ENCODE measurements around the gene ELFN1. TPM values are rescaled to one million over a fixed set of nuclear protein-coding genes. Genes with fewer than 3 reads are reported as not detected.

The ELFN1 gene
- total RNA-seq, 1 donor from 2014 or later: 2.2 TPM

DNA sequence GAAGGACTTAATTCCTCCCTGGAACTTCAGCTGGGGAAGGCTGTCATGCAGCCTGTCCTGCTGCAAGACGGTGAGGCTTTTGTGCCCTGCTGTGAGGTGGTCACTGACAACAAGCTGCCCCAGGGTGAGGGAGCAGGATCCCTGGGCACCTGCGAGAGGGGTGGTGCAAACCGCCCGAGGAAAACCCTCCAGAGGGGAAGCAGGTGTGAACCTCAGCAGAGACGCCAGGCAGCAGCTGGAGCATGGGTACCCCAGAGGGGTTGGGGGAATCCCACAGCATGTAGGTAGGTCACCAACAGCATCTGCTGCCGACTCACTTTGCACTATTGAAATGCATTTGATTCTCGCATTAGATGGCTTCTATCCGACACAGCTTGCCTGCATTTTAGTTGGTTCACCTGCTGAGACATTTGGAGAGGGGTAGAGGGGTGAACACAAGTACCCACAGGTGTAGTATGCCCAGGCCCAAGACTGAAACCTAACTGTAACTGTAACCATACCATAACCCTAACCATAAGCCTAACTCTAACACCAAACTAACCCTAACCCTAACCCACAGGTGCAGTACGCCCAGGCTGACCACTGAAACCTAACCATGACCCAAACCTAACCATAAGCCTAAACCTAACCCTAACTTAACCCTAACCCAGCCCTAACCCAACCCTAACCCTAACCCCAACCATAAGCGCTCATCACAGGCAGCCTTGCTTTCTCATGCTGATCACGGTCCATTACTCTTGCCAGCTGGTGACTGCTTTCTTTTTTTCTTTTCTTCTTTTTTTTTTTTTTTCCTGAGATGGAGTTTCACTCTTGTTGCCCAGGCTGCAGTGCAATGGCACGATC lies 85.9 kb downstream of the ELFN1 start:
- no peaks in the 10 kb centered on the region for H3K36me3 ChIP-seq
- H3K27me3 ChIP-seq: no peaks in the 10 kb centered on the region
- H3K27ac ChIP-seq: no peak overlapping the region
- H3K4me3 ChIP-seq: no peak overlapping the region
- TF ChIP-seq POLR2AphosphoS5 (IDR thresholded peaks at IDR 0.05; ENCODE audit: insufficient read depth in 1 of 2, low read depth in 1 of 2): no peak
- TF ChIP-seq POLR2A (IDR thresholded peaks at IDR 0.05): no peak
- TF ChIP-seq, protein P1, sequence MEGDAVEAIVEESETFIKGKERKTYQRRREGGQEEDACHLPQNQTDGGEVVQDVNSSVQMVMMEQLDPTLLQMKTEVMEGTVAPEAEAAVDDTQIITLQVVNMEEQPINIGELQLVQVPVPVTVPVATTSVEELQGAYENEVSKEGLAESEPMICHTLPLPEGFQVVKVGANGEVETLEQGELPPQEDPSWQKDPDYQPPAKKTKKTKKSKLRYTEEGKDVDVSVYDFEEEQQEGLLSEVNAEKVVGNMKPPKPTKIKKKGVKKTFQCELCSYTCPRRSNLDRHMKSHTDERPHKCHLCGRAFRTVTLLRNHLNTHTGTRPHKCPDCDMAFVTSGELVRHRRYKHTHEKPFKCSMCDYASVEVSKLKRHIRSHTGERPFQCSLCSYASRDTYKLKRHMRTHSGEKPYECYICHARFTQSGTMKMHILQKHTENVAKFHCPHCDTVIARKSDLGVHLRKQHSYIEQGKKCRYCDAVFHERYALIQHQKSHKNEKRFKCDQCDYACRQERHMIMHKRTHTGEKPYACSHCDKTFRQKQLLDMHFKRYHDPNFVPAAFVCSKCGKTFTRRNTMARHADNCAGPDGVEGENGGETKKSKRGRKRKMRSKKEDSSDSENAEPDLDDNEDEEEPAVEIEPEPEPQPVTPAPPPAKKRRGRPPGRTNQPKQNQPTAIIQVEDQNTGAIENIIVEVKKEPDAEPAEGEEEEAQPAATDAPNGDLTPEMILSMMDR (IDR thresholded peaks at IDR 0.05): no peak
- no peaks in the 10 kb centered on the region for H3K4me1 ChIP-seq
- intact Hi-C loops (cut with DNase I): no loop called here
- no peaks in the 10 kb centered on the region for H3K9me3 ChIP-seq
- DNase-seq (ENCODE audit: extremely low spot score in 2 of 2): no peak

DNA sequence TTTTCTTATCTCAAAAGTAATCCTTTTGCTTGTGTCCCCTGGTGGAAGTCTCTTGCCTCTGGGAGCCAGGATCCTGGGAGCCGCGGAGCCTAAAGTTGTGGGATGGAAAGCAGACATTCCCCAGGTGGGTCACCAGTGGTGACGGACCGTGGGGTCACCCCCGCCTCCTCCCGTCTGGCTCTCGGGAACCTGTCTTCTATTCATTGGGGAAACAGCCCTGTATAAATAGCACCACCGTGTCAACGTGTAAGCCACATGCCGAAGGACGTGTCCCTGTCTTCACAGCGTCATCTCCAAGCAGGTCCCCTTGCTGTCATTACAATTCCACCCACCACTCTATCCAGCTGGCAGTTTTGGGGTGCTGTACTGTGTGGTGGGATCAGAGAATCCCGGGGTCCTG lies 87.5 kb downstream of the ELFN1 start:
- Histone ChIP-seq H3K27me3 (no peaks in the 10 kb centered on the region), H3K4me3 (no peak overlapping the region), H3K36me3 (no peaks in the 10 kb centered on the region), H3K9me3 (no peaks in the 10 kb centered on the region), H3K4me1 (no peaks in the 10 kb centered on the region), H3K27ac (no peak overlapping the region)
- intact Hi-C loops (cut with DNase I): no loop called here
- no peak for TF ChIP-seq POLR2AphosphoS5 (IDR thresholded peaks at IDR 0.05; ENCODE audit: insufficient read depth in 1 of 2, low read depth in 1 of 2)
- TF ChIP-seq, protein P1 (IDR thresholded peaks at IDR 0.05): no peak
- TF ChIP-seq POLR2A (IDR thresholded peaks at IDR 0.05): no peak
- DNase-seq (ENCODE audit: extremely low spot score in 2 of 2): no peak

DNA sequence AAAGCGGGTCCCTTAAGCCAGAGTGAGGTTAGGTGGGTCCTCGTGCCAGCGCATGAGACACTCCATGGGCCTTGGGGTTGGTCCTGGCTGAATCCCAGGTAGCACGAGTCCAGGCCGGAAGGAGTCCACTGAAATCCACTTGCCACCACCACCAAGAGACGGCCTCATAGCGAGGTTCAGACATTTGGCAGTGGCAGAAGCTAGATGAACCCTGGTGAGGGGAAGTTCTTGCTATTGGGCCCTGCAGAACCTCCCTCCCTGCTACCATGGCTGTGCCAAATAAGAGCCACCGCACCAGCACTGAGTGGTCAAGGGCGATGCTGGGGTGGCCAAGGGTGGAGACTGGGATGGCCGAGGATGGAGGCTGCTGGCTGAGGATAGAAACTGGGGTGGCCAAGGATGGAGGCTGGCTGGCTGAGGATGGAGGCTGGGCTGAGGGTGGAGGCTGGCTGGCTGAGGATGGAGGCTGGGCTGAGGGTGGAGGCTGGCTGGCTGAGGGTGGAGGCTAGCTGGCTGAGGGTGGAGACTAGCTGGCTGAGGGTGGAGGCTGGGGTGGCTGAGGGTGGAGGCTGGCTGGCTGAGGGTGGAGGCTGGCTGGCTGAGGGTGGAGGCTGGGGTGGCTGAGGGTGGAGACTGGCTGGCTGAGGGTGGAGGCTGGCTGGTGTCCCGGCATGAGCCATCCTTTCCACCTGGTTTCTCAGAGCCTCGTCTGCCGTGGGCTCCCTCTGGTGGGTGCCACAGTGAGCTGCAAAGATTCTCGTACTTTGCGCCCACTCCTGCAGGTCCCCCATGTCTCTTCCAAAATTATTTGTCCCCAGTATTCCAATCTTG lies 88.2 kb downstream of the ELFN1 start:
- no peak for TF ChIP-seq POLR2AphosphoS5 (IDR thresholded peaks at IDR 0.05; ENCODE audit: insufficient read depth in 1 of 2, low read depth in 1 of 2)
- no peak for TF ChIP-seq POLR2A (IDR thresholded peaks at IDR 0.05)
- TF ChIP-seq, protein P1 (IDR thresholded peaks at IDR 0.05): no peak
- Histone ChIP-seq H3K27ac (no peak overlapping the region), H3K9me3 (peaks cover 3% of the 10 kb centered on the region), H3K4me1 (no peaks in the 10 kb centered on the region), H3K4me3 (no peak overlapping the region), H3K36me3 (no peaks in the 10 kb centered on the region), H3K27me3 (no peaks in the 10 kb centered on the region)
- intact Hi-C loops (cut with DNase I): no loop called here
- no peak for DNase-seq (ENCODE audit: extremely low spot score in 2 of 2)

DNA sequence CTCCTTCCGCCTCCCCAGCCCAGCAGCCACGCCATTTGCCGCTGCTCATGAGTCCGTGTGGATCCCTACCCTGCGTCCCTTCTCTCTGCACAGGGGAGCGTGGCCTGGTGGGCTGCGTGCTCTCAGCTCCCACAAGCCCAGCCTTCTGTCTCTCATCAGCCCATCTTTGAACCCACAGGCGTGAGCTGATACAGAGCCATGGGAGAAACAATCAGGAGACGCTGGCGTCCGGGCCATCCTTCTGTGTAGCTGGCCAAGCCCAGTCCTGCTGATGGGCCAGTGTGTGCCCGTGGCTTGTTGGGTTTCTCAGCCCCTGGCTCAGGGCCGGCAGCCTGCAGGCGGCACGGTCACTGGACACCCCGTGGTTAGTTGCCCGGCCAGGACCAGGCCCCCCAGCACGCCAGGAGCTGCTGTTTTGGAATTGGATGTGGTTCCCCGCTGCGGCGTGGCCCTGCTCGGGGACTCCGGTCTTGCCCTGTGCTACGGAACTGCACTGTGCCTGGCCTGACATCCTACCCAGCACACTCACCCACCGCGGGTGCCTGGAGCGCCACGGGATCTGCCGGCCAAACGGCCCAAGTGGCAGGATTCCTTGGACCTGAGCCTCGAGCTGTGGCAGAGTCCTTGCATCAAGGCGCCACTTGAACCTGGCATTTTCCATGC lies 88.9 kb downstream of the ELFN1 start:
- DNase-seq (ENCODE audit: extremely low spot score in 2 of 2): no peak
- no peak overlapping the region for H3K27ac ChIP-seq
- no peaks in the 10 kb centered on the region for H3K27me3 ChIP-seq
- H3K36me3 ChIP-seq: no peaks in the 10 kb centered on the region
- H3K4me1 ChIP-seq: no peaks in the 10 kb centered on the region
- TF ChIP-seq POLR2AphosphoS5 (IDR thresholded peaks at IDR 0.05; ENCODE audit: insufficient read depth in 1 of 2, low read depth in 1 of 2): no peak
- TF ChIP-seq, protein P1 (IDR thresholded peaks at IDR 0.05): no peak
- TF ChIP-seq POLR2A (IDR thresholded peaks at IDR 0.05): no peak
- intact Hi-C loops (cut with DNase I): no loop called here
- no peak overlapping the region for H3K4me3 ChIP-seq
- H3K9me3 ChIP-seq: peaks cover 6% of the 10 kb centered on the region
